Omental fat pad (tissue), 4 donors: ENCODE measurements around the gene MAML3. TPM values are rescaled to one million over a fixed set of nuclear protein-coding genes. Genes with fewer than 3 reads are reported as not detected.

ENCODE experiments used
- ATAC-seq: fragments of 150-250 bp; one replicate; pipeline ENCODE4 v1.9.1; 2016; ENCODE audit warnings: mild to moderate bottlenecking, moderate library complexity; ENCODE audit not compliant: low FRiP score
- DNase-seq: peaks from one replicate; pipeline ENCODE4 v3.0.0-alpha.2; 2019; ENCODE audit warnings: low spot score
- total RNA-seq, 4 donors: library from RNA; depleted of rRNA; stranded (reverse); fragments of >200 nt; gene quantifications; one replicate each; pipeline ENCODE4 v1.1.0, GENCODE V29; 2016
- TF ChIP-seq, protein P1 (sequence below), 3 donors: fragments of 450-650 bp; IDR thresholded peaks; one replicate each; pipeline ENCODE4 v1.5.1; 2016 to 2017; ENCODE audit warnings: antibody characterized with exemption in 3 of 3, mild to moderate bottlenecking in 3 of 3, moderate library complexity in 2 of 3

The MAML3 gene
- total RNA-seq, 4 donors from 2014 or later = 4.8 to 12.8 (median 11.7) TPM

DNA sequence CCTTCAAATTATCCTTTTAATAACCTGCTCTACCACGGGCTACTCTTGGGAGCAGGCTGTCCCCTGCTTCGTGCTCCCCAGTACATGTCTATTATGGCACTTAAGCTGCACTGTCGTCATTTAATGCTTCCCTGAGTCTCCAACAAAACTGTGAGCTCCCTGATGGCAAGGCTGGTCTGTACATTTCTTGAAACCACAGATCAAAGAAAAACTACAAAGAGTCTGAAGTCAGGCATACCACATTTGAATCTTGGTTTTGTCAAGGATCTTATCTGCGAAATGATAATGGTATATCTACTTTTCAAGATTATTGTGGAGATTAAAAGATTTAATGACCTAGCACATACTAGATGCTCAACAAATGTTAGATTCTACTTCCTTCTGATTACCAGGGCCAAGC lies 45.7 kb downstream of the MAML3 start:
- no peak for DNase-seq
- TF ChIP-seq, protein P1, sequence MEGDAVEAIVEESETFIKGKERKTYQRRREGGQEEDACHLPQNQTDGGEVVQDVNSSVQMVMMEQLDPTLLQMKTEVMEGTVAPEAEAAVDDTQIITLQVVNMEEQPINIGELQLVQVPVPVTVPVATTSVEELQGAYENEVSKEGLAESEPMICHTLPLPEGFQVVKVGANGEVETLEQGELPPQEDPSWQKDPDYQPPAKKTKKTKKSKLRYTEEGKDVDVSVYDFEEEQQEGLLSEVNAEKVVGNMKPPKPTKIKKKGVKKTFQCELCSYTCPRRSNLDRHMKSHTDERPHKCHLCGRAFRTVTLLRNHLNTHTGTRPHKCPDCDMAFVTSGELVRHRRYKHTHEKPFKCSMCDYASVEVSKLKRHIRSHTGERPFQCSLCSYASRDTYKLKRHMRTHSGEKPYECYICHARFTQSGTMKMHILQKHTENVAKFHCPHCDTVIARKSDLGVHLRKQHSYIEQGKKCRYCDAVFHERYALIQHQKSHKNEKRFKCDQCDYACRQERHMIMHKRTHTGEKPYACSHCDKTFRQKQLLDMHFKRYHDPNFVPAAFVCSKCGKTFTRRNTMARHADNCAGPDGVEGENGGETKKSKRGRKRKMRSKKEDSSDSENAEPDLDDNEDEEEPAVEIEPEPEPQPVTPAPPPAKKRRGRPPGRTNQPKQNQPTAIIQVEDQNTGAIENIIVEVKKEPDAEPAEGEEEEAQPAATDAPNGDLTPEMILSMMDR (IDR thresholded peaks at IDR 0.05) = no peak
- no peak for ATAC-seq

DNA sequence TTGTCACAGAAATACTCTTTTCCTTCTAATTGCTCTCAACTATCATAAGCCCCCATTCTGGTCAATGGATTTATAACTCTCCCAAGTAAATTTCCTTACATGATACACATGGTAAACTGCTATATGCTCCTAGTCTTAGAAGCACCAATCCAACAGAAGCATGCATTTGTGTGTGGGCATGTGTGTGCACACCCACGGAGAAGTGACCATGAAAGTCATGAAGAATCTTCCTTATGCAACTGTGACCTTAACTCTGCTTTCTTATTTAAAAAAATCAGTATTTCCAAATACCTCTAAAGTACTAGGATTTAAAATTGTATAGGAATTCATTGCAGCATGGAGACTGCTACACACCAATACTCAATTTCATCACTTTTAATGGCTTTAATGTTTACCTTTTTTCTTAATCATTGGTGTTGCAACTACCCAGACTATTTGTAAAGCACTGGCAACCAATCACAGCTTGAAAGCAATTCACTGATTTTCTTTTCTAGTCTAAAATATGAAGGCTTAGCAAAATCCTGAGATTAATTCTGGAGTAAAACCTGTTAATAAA lies 47.6 kb downstream of the MAML3 start:
- DNase-seq (no peak), ATAC-seq (no peak)
- TF ChIP-seq, protein P1 (IDR thresholded peaks at IDR 0.05) = no peak

DNA sequence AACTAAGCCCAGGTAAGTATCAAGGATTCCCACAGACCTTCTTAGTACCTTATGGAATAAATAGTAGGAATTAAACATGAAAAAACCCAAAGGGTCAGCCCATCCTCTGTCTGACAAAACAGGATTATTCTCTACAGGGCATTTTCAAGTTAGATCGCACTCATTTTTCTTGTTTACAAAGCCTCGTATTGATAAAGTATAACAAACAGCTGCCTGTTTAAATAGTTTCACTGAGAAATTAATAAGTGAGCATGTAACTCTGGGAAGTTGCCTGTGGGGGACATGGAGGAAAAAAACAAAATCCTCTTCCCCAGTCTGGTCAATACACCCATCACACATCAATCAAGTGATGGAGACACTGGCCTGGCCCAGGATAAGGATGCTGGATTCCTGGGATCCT lies 48.5 kb downstream of the MAML3 start:
- ATAC-seq (no peak), DNase-seq (no peak)
- TF ChIP-seq, protein P1 (IDR thresholded peaks at IDR 0.05) = no peak

DNA sequence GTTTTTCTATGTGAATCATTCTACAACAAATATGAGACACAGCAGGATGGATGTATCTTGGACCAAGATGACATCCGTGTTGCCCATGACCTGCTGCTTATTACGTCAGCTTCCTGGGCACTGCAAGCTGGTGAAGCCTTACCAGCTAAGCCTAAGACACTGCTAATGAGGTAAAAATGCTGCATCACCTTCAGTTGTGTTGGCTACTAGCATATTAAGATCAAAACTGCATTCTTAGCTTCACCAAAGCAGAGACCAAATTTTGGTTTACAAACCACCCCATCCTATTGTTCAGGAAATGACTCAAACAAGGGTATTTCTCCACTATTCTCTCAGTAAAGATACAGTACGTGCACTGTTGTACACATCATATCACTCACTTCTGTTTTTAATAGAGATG lies 50.3 kb downstream of the MAML3 start:
- no peak for ATAC-seq
- no peak for DNase-seq
- TF ChIP-seq, protein P1 (IDR thresholded peaks at IDR 0.05) = no peak

DNA sequence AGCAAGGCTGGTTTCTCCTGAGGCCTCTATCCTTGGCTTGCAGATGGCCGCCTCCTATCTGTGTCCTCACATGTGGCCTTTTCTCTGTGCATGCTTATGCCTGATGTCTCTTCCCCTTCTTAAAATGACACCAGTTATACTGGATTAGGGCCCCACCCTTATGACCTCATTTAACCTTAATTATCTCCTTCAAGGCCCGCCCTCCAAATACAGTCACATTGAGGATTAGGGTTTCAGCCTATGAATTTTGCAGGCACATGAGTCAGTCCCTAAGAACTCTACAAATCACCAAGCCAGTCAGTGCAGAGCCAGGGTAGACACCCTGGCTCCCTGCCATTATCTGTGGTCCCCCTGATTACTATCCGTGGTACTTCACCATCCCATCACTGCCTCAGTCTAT lies 51.6 kb downstream of the MAML3 start:
- TF ChIP-seq, protein P1 (IDR thresholded peaks at IDR 0.05) = no peak
- ATAC-seq (no peak), DNase-seq (no peak)

DNA sequence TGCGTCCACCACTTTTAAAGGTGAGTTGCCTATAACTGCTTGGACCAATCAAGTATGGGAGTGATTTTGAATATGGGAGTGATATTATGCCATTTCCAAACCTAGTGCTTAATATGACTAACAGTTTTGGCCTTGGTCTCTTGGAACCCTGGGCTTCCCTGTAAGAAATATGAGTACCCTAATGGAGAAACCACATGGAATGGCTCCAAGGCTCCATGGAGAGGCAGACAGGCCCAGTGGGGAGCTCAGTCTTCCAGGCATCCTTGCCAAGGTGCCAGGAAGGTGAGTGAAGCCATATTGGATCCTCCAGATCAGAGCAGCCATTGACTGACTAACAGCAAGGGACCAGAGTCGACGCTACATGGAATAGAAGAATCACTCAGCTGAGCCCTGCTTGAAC lies 53.2 kb downstream of the MAML3 start:
- ATAC-seq = no peak
- DNase-seq = no peak
- TF ChIP-seq, protein P1 (IDR thresholded peaks at IDR 0.05) = no peak

DNA sequence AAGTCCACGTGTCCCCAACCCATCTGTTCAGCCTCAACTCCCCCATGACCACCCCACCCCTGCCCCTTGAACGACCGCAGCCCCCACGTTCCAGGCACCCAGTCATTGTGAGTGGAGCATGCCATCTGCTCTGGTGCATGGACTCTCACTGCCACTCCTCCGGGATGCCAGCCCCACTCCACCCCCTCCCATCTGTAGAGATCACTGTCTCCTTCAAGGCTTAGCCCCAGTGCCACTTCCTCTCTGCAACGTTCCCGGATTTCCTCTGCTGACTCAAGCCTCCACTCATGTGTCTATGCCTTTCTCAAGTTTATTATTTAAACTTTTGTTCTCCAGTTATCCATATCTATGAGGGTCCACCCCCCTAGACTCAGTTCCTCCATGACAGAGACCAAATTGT lies 54.0 kb downstream of the MAML3 start:
- DNase-seq (no peak), ATAC-seq (no peak)
- TF ChIP-seq, protein P1 (IDR thresholded peaks at IDR 0.05) = no peak
